ENCODE results near the gene PALB2. TPM values are rescaled to one million over a fixed set of nuclear protein-coding genes. Genes with fewer than 3 reads are reported as not detected.
A peak's percentile ranks its signal among the peaks of the same experiment; 100 is the strongest.

PALB2 gene
- total and polyA plus RNA-seq, 2 of the 13 experiments (the other 11 are each of a cell fraction or from before 2014, with no cell fraction given), result 12.1 to 40.9 TPM

- peaks cover 37% of the 10 kb centered on the region for H3K79me2 ChIP-seq (ENCODE audit: insufficient read depth, low read length)
- intact Hi-C loops (cut with micrococcal nuclease; ENCODE audit: unreplicated experiment) (loop anchor here (2.0 kb wide), 1 partner anchor 44 kb away; the partner anchor contains the start of genes DCTN5 and PALB2), in situ Hi-C loops (cut with HindIII; ENCODE audit: extremely low pct_ligation_motif_present, low pct_unique_long_range_greater_than_20kb) (no loop called here)
- peak; percentile 71 for DNase-seq (ENCODE audit: low spot score)
- peak overlapping the region; percentile 97; the same call in 1 of the 2 replicates for H3K9ac ChIP-seq (ENCODE audit: insufficient read depth, low read depth, low read length)
- POLR2A ChIA-PET, result interaction anchor here (1.0 to 2.2 kb wide), 7 partner anchors 16 to 58 kb away, joined by 3 to 28 read pairs (median 5); partner anchors contain the start of genes DCTN5, EARS2, PALB2 and UBFD1
- ATAC-seq, result peak; percentile 50
- peak; percentile 12 for FAIRE-seq
- 83% methylated on average over 11 of the region's 11 CpGs for WGBS (ENCODE audit: low lambda C conversion rate)
- peaks cover 28% of the 10 kb centered on the region for H3K4me1 ChIP-seq (ENCODE audit: insufficient read depth, low read length)
- H3K4me2 ChIP-seq (ENCODE audit: low read depth, low read length), result peak overlapping the region; percentile 79
- H3K9me3 ChIP-seq (ENCODE audit: low read length), result no peaks in the 10 kb centered on the region
- peaks cover 0 to 5% of the 10 kb centered on the region in 2 experiments; a peak in 1 of 5 replicates for H3K27me3 ChIP-seq (ENCODE audit: control insufficient read depth in 1 of 2, insufficient read depth in 2 of 2, low read length in 2 of 2)
- BruUV-seq (replicated peaks), result no TSS peak
- peaks cover 13 to 30% of the 10 kb centered on the region in 2 experiments; a peak in 4 of 5 replicates for H3K36me3 ChIP-seq (replicated peaks in 1 of 2; ENCODE audit: control insufficient read depth in 1 of 2, insufficient read depth in 2 of 2, low read length in 2 of 2)
- H3K4me3 ChIP-seq (replicated peaks in 1 of 3; ENCODE audit: insufficient read depth in 1 of 3, low read depth in 2 of 3, low read length in 3 of 3), result 0 out of 6 replicates have a peak overlapping the region, but pooled peaks of 1 of the 3 experiments have one; percentile 98
- CTCF ChIA-PET (ENCODE audit: low intra/inter-chr PET ratio, low total read pairs), result interaction anchor here (2.2 to 2.5 kb wide), 2 partner anchors 40 to 162 kb away, joined by 10 to 12 read pairs; partner anchors contain the start of genes EARS2 and UBFD1
- H4K20me1 ChIP-seq (ENCODE audit: insufficient read depth, low read length), result peaks cover 18% of the 10 kb centered on the region
- H3K27ac ChIP-seq (ENCODE audit: extremely low read length, insufficient read depth, low read length), result peak overlapping the region; percentile 80
- peak overlapping the region; percentile 38 for H2AFZ ChIP-seq (ENCODE audit: low read length)
- TF ChIP-seq ZNF281 (CRISPR knock-in tag; IDR thresholded peaks at IDR 0.05; ENCODE audit: borderline replicate concordance), result no peak
- TF ChIP-seq NR2F6 (IDR thresholded peaks at IDR 0.05), result no peak
- TF ChIP-seq NR2F6 (CRISPR knock-in tag; IDR thresholded peaks at IDR 0.05), result 0 out of 2 replicates have a peak, but pooled peaks have one; percentile 28
- peak; percentile 47; the same call in 1 of the 2 replicates for TF ChIP-seq SIN3A (IDR thresholded peaks at IDR 0.05; ENCODE audit: borderline replicate concordance, low read depth, low read length)
- no peak for TF ChIP-seq ISL2 (CRISPR knock-in tag; IDR thresholded peaks at IDR 0.05)
- no peak for TF ChIP-seq MAZ (IDR thresholded peaks at IDR 0.05; ENCODE audit: borderline replicate concordance, low read depth, low read length)
- no peak; the same call in 1 of the 2 replicates for TF ChIP-seq MAZ (CRISPR knock-in tag; IDR thresholded peaks at IDR 0.05; ENCODE audit: low read depth)
- TF ChIP-seq ARID2 (CRISPR knock-in tag; IDR thresholded peaks at IDR 0.05; ENCODE audit: borderline replicate concordance), result no peak
- 0 out of 2 replicates have a peak, but pooled peaks have one; percentile 45 for TF ChIP-seq KLF13 (CRISPR knock-in tag; IDR thresholded peaks at IDR 0.05)
- TF ChIP-seq ZBTB10 (CRISPR knock-in tag; IDR thresholded peaks at IDR 0.05; ENCODE audit: borderline replicate concordance), result no peak
- TF ChIP-seq ZNF33A (CRISPR knock-in tag; IDR thresholded peaks at IDR 0.05; ENCODE audit: borderline replicate concordance), result no peak
- peak; percentile 68; the same call in 1 of the 2 replicates for TF ChIP-seq KDM4B (CRISPR knock-in tag; IDR thresholded peaks at IDR 0.05)
- TF ChIP-seq ZNF605 (CRISPR knock-in tag; IDR thresholded peaks at IDR 0.05), result no peak
- no peak for TF ChIP-seq ZNF850 (CRISPR knock-in tag; conservative IDR thresholded peaks at IDR 0.05)
- no peak for TF ChIP-seq ZFP1 (CRISPR knock-in tag; IDR thresholded peaks at IDR 0.05)
- no peak for TF ChIP-seq DPF2 (CRISPR knock-in tag; IDR thresholded peaks at IDR 0.05; ENCODE audit: borderline replicate concordance, low read depth)
- TF ChIP-seq MAFK (conservative IDR thresholded peaks at IDR 0.05 in 1 of 2, IDR thresholded peaks at IDR 0.05 in 1 of 2; ENCODE audit: low read length in 2 of 2), result peak; percentile 5 to 49; a peak in 2 of 4 replicates
- no peak for TF ChIP-seq JDP2 (CRISPR knock-in tag; IDR thresholded peaks at IDR 0.05; ENCODE audit: borderline replicate concordance)
- TF ChIP-seq RAD21 (CRISPR knock-in tag; IDR thresholded peaks at IDR 0.05), result peak; percentile 45; the same call in 1 of the 2 replicates
These were observed 43.9 kb downstream of the PALB2 start for GRCh38 chr16:23597003-23597756.

All from HepG2 (cell line).